GM12878 (cell line): ENCODE data around the gene HIRIP3. TPM values are rescaled to one million over a fixed set of nuclear protein-coding genes. Genes with fewer than 3 reads are reported as not detected.

Source experiments
- BRCA1 ChIP-seq: IDR thresholded peaks from 2 replicates; pipeline ENCODE4 v1.6.1; 2011; ENCODE audit warnings: low read depth, low read length, improper control_type of control experiment
- EED ChIP-seq: sonication (generic); IDR thresholded peaks from 2 replicates; pipeline ENCODE4 v1.6.1; 2016; ENCODE audit warnings: antibody characterized with exemption, low read depth
- EP300 ChIP-seq, 2 experiments: fragments of 150-350 bp in 1 of 2; IDR thresholded peaks; 2 replicates each; pipeline ENCODE4 v1.6.1; 2011 to 2012; ENCODE audit warnings: low read depth in 2 of 2, low read length in 2 of 2, borderline replicate concordance in 1 of 2, improper control_type of control experiment in 1 of 2, inconsistent platforms in 1 of 2; ENCODE audit not compliant: control insufficient read depth in 1 of 2
- ETV6 ChIP-seq, 2 experiments: fragments of 450-650 bp in 1 of 2; IDR thresholded peaks in 1 of 2; conservative IDR thresholded peaks in 1 of 2; 2 replicates each; pipeline ENCODE4 v1.6.1; 2014; ENCODE audit warnings: antibody characterized with exemption in 1 of 2, borderline replicate concordance in 1 of 2, low read depth in 1 of 2, mild to moderate bottlenecking in 1 of 2, moderate library complexity in 1 of 2
- KLF5 ChIP-seq: fragments of 450-650 bp; IDR thresholded peaks from 2 replicates; pipeline ENCODE4 v1.6.1; 2014; ENCODE audit warnings: mild to moderate bottlenecking; ENCODE audit not compliant: partially characterized antibody
- MAX ChIP-seq: IDR thresholded peaks from 2 replicates; pipeline ENCODE4 v1.6.1; 2012; ENCODE audit warnings: low read depth, low read length, improper control_type of control experiment
- MYB ChIP-seq: fragments of 150-350 bp; IDR thresholded peaks from 2 replicates; pipeline ENCODE4 v1.6.1; 2014; ENCODE audit warnings: mild to moderate bottlenecking, low read depth, low read length, borderline replicate concordance
- NBN ChIP-seq: fragments of 450-650 bp; IDR thresholded peaks from 2 replicates; pipeline ENCODE4 v1.6.1; 2016
- NR2C2 ChIP-seq: IDR thresholded peaks from 2 replicates; pipeline ENCODE4 v1.6.1; 2011; ENCODE audit warnings: borderline replicate concordance, low read depth; ENCODE audit not compliant: control insufficient read depth, insufficient read length
- RUNX3 ChIP-seq: IDR thresholded peaks from 2 replicates; pipeline ENCODE4 v1.6.1; 2012; ENCODE audit warnings: low read length, inconsistent platforms
- SMAD5 ChIP-seq: IDR thresholded peaks from 2 replicates; pipeline ENCODE4 v1.6.1; 2016; ENCODE audit warnings: antibody characterized with exemption, low read depth
- SREBF1 ChIP-seq: IDR thresholded peaks from 2 replicates; pipeline ENCODE4 v1.6.1; 2012; ENCODE audit warnings: mild to moderate bottlenecking, low read length
- SRF ChIP-seq, 2 experiments: IDR thresholded peaks; 2 replicates each; pipeline ENCODE4 v1.6.1; 2011; ENCODE audit warnings: low read depth in 2 of 2, low read length in 2 of 2, mild to moderate bottlenecking in 1 of 2, moderate library complexity in 1 of 2
- WRNIP1 ChIP-seq: IDR thresholded peaks from 2 replicates; pipeline ENCODE4 v1.6.1; 2011; ENCODE audit warnings: low read depth, low read length, improper control_type of control experiment, borderline replicate concordance
- YY1 ChIP-seq: IDR thresholded peaks from 2 replicates; pipeline ENCODE4 v1.6.1; 2011; ENCODE audit warnings: low read depth, mild to moderate bottlenecking, low read length
- ZNF217 ChIP-seq: fragments of 450-650 bp; IDR thresholded peaks from 2 replicates; pipeline ENCODE4 v1.6.1; 2017; ENCODE audit warnings: antibody characterized with exemption, mild to moderate bottlenecking
- ZNF24 ChIP-seq: fragments of 450-650 bp; IDR thresholded peaks from 2 replicates; pipeline ENCODE4 v1.6.1; 2017; ENCODE audit warnings: antibody characterized with exemption, mild to moderate bottlenecking
- polyA plus RNA-seq, 11 experiments: library from polyadenylated mRNA; depleted of rRNA in 4 of 11; unstranded in 6 of 11; stranded (reverse) in 5 of 11; fragments of >200 nt; fragmentation: Nextera tagmentation in 4 of 11; fragmentation: Illumina TruSeq in 1 of 11; extraction: Ambion mirVana in 4 of 11; extraction: Trizol in 1 of 11; gene quantifications; 1 replicate in 1 of 11; 2 replicates in 10 of 11; pipeline versions ENCODE4 v1.2.1 to v1.2.3, GENCODE V29; 2011 to 2016; ENCODE audit warnings: inconsistent platforms in 2 of 11, missing spikeins in 2 of 11, low read depth in 1 of 11
- total RNA-seq, 4 experiments: library from RNA; depleted of rRNA in 3 of 4; stranded (reverse); fragments of >200 nt in 3 of 4; fragmentation: Illumina TruSeq in 1 of 4; extraction: Trizol in 1 of 4; gene quantifications; 2 replicates each; pipeline versions ENCODE4 v1.2.1 to v1.2.3, GENCODE V29; 2013 to 2021
- TF ChIP-seq, protein P1 (sequence below): fragments of 450-650 bp; formaldehyde crosslinking; IDR thresholded peaks from 2 replicates; pipeline ENCODE4 v1.4.0; 2022; ENCODE audit warnings: mild to moderate bottlenecking, moderate library complexity
- TF ChIP-seq, protein P2 (sequence below): IDR thresholded peaks from 2 replicates; pipeline ENCODE4 v1.6.1; 2011; ENCODE audit warnings: low read depth, low read length, improper control_type of control experiment, borderline replicate concordance
- TF ChIP-seq, protein P3 (sequence below): IDR thresholded peaks from 2 replicates; pipeline ENCODE4 v1.6.1; 2012; ENCODE audit warnings: improper control_type of control experiment, low read depth, low read length; ENCODE audit not compliant: insufficient replicate concordance

The HIRIP3 gene
- total and polyA plus RNA-seq, 10 of the 15 experiments (the other 5 are each of a cell fraction or from before 2014, with no cell fraction given), result 4.1 to 43.5 (median 23.9) TPM

DNA sequence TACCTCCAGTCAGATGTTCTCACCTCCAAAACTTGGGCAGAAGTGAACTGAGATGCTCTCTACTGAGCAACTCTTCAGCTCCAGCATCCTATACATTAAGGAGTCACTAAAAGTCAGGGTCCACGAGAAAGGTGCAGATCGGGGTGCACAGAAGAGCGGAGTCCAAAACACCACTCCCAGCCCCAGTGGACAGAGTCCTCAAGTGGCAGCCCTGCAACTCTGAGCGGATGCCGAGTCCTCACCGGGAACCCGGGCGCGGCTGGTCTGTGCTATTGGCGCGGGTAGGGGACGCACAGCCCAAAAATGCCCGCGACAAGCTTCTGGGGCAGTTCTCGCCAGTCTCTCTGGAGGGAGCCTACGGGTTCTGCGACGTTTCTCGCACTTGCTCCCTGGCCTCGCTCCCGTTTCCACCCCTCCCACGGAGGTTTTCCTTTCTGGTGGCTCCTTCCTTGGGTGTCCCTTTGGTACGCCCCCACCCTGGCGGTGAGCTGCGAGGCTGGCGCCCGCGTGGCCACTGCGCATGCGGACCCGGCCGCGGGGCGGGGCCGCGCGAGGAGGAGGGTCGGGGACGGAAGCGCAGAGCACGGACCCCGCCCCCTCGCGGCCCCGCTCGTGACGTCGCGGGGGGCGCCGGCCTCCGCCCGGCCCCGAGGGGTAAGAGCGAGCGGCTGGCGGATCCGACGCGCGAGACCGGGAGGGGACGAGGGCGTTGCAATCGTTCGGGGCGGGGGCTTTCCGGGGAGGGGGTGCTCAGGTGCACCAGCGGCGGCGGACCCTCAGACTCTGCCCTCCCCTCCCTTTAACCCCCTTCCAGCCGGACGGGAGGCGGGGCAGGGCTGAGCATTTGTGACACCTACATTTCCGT is 33.7 kb downstream of the HIRIP3 start, which contains the start of gene TMEM219 (continued):
- TF ChIP-seq, protein P1, sequence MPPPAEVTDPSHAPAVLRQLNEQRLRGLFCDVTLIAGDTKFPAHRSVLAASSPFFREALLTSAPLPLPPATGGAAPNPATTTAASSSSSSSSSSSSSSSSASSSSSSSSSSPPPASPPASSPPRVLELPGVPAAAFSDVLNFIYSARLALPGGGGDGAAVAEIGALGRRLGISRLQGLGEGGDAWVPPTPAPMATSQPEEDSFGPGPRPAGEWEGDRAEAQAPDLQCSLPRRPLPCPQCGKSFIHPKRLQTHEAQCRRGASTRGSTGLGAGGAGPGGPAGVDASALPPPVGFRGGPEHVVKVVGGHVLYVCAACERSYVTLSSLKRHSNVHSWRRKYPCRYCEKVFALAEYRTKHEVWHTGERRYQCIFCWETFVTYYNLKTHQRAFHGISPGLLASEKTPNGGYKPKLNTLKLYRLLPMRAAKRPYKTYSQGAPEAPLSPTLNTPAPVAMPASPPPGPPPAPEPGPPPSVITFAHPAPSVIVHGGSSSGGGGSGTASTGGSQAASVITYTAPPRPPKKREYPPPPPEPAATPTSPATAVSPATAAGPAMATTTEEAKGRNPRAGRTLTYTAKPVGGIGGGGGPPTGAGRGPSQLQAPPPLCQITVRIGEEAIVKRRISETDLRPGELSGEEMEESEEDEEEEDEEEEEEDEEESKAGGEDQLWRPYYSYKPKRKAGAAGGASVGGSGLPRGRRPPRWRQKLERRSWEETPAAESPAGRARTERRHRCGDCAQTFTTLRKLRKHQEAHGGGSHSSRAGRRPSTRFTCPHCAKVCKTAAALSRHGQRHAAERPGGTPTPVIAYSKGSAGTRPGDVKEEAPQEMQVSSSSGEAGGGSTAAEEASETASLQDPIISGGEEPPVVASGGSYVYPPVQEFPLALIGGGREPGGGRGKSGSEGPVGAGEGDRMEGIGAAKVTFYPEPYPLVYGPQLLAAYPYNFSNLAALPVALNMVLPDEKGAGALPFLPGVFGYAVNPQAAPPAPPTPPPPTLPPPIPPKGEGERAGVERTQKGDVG (CRISPR knock-in tag), result no peak
- TF ChIP-seq SRF (IDR thresholded peaks at IDR 0.05; ENCODE audit: low read depth in 2 of 2, low read length in 2 of 2) (no peak), EED (peak; percentile 31; the same call in 1 of the 2 replicates), SREBF1 (peak; percentile 94), ZNF217 (no peak), MAX (no peak; the same call in 1 of the 2 replicates), ETV6 (conservative IDR thresholded peaks at IDR 0.05 in 1 of 2, IDR thresholded peaks at IDR 0.05 in 1 of 2; ENCODE audit: borderline replicate concordance in 1 of 2, low read depth in 1 of 2) (no peak), NR2C2 (no peak), EP300 (IDR thresholded peaks at IDR 0.05; ENCODE audit: borderline replicate concordance in 1 of 2, control insufficient read depth in 1 of 2, low read depth in 2 of 2, low read length in 2 of 2) (no peak), YY1 (no peak), BRCA1 (no peak), NBN (no peak), WRNIP1 (no peak), RUNX3 (no peak), ZNF24 (no peak), KLF5 (peak; percentile 98), SMAD5 (no peak; the same call in 1 of the 2 replicates), MYB (no peak)
- TF ChIP-seq, protein P2, sequence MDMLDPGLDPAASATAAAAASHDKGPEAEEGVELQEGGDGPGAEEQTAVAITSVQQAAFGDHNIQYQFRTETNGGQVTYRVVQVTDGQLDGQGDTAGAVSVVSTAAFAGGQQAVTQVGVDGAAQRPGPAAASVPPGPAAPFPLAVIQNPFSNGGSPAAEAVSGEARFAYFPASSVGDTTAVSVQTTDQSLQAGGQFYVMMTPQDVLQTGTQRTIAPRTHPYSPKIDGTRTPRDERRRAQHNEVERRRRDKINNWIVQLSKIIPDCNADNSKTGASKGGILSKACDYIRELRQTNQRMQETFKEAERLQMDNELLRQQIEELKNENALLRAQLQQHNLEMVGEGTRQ, result no peak
- TF ChIP-seq, protein P3, sequence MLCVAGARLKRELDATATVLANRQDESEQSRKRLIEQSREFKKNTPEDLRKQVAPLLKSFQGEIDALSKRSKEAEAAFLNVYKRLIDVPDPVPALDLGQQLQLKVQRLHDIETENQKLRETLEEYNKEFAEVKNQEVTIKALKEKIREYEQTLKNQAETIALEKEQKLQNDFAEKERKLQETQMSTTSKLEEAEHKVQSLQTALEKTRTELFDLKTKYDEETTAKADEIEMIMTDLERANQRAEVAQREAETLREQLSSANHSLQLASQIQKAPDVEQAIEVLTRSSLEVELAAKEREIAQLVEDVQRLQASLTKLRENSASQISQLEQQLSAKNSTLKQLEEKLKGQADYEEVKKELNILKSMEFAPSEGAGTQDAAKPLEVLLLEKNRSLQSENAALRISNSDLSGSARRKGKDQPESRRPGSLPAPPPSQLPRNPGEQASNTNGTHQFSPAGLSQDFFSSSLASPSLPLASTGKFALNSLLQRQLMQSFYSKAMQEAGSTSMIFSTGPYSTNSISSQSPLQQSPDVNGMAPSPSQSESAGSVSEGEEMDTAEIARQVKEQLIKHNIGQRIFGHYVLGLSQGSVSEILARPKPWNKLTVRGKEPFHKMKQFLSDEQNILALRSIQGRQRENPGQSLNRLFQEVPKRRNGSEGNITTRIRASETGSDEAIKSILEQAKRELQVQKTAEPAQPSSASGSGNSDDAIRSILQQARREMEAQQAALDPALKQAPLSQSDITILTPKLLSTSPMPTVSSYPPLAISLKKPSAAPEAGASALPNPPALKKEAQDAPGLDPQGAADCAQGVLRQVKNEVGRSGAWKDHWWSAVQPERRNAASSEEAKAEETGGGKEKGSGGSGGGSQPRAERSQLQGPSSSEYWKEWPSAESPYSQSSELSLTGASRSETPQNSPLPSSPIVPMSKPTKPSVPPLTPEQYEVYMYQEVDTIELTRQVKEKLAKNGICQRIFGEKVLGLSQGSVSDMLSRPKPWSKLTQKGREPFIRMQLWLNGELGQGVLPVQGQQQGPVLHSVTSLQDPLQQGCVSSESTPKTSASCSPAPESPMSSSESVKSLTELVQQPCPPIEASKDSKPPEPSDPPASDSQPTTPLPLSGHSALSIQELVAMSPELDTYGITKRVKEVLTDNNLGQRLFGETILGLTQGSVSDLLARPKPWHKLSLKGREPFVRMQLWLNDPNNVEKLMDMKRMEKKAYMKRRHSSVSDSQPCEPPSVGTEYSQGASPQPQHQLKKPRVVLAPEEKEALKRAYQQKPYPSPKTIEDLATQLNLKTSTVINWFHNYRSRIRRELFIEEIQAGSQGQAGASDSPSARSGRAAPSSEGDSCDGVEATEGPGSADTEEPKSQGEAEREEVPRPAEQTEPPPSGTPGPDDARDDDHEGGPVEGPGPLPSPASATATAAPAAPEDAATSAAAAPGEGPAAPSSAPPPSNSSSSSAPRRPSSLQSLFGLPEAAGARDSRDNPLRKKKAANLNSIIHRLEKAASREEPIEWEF, result no peak
